GM10266 (cell line): ENCODE data around the gene ZNF439.
"Not testable (repeated sequence)": the region's sequence is repeated elsewhere in the genome, so short reads cannot be mapped to it uniquely, and the experiment has no call there.

Source experiments
- DNase-seq: peaks from one replicate; pipeline ENCODE4 v3.0.0; 2012; ENCODE audit errors: extremely low spot score
- TF ChIP-seq, protein P1 (sequence below): IDR thresholded peaks from 2 replicates; pipeline ENCODE4 v1.5.1; 2012; ENCODE audit warnings: mild to moderate bottlenecking, low read depth; ENCODE audit not compliant: control insufficient read depth, insufficient read depth; ENCODE audit errors: missing control alignments

Gene ZNF439

GRCh38 chr19:11894851-11895250 lies 46.3 kb downstream of the ZNF439 start:
- TF ChIP-seq, protein P1, sequence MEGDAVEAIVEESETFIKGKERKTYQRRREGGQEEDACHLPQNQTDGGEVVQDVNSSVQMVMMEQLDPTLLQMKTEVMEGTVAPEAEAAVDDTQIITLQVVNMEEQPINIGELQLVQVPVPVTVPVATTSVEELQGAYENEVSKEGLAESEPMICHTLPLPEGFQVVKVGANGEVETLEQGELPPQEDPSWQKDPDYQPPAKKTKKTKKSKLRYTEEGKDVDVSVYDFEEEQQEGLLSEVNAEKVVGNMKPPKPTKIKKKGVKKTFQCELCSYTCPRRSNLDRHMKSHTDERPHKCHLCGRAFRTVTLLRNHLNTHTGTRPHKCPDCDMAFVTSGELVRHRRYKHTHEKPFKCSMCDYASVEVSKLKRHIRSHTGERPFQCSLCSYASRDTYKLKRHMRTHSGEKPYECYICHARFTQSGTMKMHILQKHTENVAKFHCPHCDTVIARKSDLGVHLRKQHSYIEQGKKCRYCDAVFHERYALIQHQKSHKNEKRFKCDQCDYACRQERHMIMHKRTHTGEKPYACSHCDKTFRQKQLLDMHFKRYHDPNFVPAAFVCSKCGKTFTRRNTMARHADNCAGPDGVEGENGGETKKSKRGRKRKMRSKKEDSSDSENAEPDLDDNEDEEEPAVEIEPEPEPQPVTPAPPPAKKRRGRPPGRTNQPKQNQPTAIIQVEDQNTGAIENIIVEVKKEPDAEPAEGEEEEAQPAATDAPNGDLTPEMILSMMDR, result no peak

DNA sequence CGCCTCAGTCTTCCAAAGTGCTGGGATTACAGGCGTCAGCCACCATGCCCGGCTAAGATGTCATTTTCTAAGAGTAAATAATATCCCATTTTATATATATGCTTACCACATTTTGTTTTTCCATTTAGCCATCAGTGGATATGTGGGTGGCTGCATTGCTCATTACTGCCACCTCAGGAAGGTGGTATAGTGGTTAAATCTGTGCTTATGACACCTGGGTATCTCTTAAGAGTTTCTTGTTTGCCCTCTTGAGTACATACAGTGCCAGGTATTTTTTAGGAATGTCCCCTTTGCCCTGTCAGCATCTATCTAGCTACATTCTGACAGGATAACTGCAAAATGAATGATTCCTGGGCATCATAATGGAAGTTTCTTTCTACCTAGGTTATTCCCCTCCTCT lies 53.7 kb downstream of the ZNF439 start:
- DNase-seq, result no peak
- TF ChIP-seq, protein P1, result no peak

More at GRCh38 chr19:11894851-11895250, 46.3 kb downstream of the ZNF439 start:
- DNase-seq, result no peak

GRCh38 chr19:11905928-11906327 lies 57.4 kb downstream of the ZNF439 start:
- no peak for DNase-seq
- TF ChIP-seq, protein P1, result no peak

GRCh38 chr19:11911937-11912336 lies 63.4 kb downstream of the ZNF439 start:
- not testable (repeated sequence) for DNase-seq

DNA sequence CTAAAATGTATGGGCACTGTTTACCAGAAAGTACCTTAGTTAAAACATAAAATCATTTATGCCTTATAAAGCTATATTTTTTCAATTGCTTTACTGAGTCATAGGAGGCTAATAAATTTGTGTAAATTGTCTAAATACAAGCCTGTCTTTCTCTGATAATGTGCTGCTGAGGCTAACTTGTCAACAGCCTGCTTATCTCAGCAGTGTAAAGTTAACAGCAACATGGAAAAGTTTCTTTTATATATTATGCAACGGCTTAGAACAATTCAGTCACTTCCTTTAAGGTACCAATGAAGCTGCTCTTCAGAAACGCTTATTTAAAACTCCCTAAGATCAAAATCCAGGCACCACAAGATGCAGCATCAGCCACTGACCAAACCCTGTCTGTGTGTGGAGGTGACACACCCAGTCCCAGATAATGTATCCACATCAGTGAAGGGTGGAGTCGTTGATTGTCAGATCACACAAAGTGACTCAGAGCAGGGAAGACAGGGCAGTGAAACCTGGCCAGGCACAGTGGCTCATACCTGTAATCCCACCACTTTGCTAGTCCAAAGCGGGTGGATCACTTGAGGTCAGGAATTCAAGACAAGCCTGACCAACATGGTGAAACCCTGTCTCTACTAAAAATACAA lies 66.0 kb downstream of the ZNF439 start:
- not testable (repeated sequence) for DNase-seq
